Activated CD4-positive, alpha-beta T cell treated with anti-CD3 and anti-CD28 coated beads, Interleukin-2, amount 50 U/mL, for 24 hours (primary cell): Measurements from ENCODE around the gene OR10J5.

Source experiments
- DNase-seq, 2 donors: peaks; one replicate each; pipeline ENCODE4 v3.0.0-alpha.2; 2020; ENCODE audit warnings: low read depth in 1 of 2, low spot score in 1 of 2

OR10J5 gene

GRCh38 chr1:159492575-159493323, 43.1 kb downstream of the OR10J5 start:
- no peak for DNase-seq
